GM21529 (cell line): ENCODE data around the gene BCL11A.
A peak's percentile ranks its signal among the peaks of the same experiment; 100 is the strongest.
"Not testable (repeated sequence)": the region's sequence is repeated elsewhere in the genome, so short reads cannot be mapped to it uniquely, and the experiment has no call there.

Experiments used
- ATAC-seq: cut with Tn5 transposase; IDR thresholded peaks from one replicate; pipeline ENCODE4 v1.9.1; 2021; ENCODE audit not compliant: unreplicated experiment

The BCL11A gene

DNA sequence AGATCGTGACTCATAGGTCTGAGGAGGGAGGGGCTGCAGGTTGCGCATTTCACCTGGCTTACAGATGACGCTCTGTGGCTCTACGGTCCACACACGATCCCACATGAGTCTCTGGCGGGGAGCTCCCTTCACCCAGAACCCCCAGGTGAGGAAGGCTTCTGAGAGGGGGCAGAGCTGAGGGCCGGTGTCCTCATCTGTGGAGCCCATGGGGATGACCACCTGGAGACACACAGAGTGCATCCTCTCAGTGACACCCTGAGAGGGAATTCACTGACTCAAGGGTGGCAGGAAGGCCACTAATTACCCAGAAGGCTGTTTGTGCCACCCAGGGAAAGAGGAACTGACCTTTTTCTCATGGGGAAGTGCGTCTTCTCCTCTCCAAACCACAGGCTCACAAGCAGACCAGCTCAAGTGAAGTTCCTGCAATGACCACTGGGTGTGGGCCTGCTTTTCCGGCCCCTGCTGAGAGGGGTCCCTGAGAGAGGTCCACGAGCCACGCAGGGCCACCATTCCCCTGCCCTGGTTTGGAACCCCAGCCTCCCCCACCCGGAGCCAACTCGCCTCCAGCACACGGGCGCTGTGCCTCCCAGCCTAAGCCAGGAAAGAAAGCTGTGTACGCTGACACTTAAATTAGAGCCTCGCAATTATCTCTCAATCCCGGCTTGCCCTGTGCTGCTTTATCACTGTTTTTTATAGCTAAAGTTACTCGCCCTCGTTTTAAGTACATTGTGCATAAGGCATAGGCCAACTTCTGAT lies 114.1 kb downstream of the BCL11A start:
- peak; percentile 98 for ATAC-seq

DNA sequence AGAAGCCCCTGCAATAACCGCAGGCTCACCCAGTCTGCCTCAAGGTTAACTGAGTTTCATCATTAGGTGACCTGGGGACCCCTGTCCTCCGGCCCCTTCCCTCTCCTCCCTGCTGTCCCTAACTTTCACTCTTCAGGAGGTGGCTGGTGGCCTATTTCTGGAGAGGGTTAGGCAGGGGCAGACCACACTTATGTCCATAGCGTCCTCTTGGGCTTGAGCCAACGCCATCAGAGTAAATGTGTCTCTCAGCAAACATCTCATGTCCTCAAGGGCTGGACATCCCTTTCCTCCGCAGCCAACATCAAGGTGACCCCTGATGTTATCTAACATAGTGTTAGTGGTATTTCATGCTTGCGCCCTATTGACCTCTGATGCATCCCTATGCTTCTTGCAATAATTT lies 114.8 kb downstream of the BCL11A start:
- no peak for ATAC-seq

- no peak for ATAC-seq
Observed at GRCh38 chr2:60438131-60438530, 115.3 kb downstream of the BCL11A start.

DNA sequence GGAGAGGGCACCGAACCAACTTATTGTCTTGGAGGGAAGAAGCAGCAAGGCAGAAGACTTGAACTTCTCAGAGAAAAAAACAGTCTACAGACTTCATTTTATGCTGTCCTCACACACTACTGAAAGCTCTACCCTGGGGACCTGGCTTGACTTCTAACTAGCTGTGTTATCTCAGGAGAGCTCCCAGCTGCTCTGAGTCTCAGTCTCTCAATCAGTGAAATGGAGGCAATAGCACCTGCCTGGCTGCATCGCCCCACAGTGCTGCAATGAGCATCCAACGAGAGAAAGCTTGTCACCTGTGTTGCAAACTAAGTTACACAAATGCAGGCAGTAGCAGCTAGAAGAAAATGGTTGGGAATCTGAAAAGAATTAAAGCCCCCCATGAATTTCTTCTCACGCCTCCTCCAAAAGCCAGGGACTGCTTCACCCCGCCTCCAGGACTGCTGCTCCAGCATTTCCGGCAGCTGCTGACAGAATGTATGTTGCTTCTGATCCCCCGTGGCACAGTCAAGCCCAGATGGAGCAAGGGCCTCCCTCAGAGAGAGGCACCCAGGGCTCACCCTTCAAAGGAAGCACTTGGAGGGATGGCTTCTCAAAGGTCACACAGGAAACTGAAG lies 116.3 kb downstream of the BCL11A start:
- no peak for ATAC-seq

DNA sequence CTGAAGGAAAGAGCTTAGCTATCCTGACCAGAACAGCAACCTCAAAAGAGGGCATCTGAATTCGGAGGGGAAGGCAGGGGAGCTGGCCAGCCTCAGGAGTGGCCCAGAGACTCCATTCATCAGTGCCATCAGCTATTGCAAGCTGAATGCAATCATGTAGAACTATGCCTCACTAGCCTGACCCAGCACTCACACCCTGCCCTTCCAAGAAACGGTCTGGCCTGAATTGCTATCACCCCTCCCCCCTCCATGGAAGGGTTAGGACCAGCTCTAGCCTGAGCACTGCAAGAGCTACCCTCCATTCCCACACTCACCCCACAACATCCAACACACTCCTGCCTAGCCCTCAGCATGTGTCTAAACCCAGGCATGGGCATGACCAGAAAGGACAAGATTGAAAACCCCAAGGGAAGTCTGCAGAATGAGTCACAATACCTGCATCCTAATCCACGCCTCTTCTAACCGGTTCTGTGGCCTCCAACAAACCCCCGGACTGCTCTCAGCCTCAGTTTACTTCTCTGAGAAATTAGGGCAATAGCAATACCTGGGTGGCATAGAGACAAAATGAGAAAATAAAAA lies 120.3 kb downstream of the BCL11A start:
- no peak for ATAC-seq

- no peak for ATAC-seq
Observed at GRCh38 chr2:60432035-60432601, 121.3 kb downstream of the BCL11A start.

DNA sequence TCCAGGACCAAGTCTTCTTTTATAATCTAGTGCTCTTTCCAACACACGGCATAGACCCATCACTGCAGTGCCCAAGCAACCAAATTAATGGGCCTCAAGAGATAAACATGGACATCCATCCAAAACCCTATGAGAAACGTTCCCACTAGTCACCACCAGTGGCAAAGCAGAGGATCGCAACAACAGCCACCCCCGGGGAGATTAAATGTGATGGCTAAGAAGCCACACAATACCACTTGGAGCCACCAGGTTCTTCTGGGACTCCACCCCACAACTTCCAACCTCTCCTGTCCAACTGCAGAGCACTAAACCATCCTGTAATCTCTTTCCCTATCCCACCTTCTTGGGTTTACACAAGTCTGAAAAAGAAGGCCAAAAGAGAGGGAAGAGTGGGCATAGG lies 123.8 kb downstream of the BCL11A start:
- ATAC-seq: no peak

- ATAC-seq: no peak
Observed at GRCh38 chr2:60426880-60427279, 126.6 kb downstream of the BCL11A start.

DNA sequence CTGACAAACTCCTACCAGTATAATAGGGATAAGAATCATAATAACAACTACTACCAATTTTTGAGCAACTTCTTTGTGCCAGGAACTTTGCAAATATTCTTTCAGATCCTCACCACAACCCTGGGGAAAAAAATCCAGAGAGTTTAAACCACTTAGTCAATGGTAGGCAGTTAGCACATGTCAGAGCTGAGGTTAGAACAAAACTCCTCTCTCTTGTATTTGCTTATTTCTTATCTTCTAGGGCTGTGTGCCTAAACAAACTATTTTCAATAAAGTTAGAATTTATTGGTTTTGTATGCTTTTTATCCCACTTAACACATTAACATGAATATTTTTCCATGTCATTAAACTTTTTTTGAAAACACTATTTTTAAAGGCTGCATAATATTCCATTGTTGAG lies 127.1 kb downstream of the BCL11A start:
- ATAC-seq: no peak

- ATAC-seq: no peak
Observed at GRCh38 chr2:60424233-60424632, 129.2 kb downstream of the BCL11A start.

GRCh38 chr2:60423505-60423904 lies 129.9 kb downstream of the BCL11A start:
- ATAC-seq: no peak

DNA sequence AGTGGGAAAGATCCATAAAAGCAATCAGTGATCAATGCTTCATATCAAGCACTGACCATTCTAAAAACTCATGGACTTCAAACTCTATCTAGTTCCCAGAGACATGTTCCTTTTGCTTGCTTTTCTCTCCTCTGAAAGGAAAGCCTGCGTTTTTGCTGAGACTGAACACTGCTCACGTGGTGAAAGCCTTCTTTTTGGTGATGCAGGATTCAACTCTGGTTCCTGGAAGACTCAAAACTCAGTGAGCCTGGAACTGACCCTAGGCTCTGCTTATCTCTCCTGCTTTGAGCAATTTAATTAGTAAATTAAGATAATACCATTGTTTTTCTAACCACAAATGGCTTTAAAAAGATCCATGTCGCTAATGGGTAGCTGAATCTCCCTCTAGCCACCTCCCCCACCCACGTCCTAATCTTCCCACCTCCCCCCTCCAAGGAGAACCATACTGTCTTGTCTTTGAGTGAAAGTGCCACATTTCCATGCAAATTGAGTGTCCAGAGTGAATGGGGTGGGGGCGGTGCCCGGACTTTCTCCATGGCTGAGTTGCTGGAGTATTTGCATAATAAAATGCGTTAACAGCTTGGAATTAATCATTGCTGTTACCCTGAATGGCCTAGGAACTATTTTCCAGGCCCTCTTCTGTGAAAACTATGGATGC lies 130.5 kb downstream of the BCL11A start:
- ATAC-seq: no peak

GRCh38 chr2:60417210-60417609 lies 136.2 kb downstream of the BCL11A start:
- not testable (repeated sequence) for ATAC-seq

DNA sequence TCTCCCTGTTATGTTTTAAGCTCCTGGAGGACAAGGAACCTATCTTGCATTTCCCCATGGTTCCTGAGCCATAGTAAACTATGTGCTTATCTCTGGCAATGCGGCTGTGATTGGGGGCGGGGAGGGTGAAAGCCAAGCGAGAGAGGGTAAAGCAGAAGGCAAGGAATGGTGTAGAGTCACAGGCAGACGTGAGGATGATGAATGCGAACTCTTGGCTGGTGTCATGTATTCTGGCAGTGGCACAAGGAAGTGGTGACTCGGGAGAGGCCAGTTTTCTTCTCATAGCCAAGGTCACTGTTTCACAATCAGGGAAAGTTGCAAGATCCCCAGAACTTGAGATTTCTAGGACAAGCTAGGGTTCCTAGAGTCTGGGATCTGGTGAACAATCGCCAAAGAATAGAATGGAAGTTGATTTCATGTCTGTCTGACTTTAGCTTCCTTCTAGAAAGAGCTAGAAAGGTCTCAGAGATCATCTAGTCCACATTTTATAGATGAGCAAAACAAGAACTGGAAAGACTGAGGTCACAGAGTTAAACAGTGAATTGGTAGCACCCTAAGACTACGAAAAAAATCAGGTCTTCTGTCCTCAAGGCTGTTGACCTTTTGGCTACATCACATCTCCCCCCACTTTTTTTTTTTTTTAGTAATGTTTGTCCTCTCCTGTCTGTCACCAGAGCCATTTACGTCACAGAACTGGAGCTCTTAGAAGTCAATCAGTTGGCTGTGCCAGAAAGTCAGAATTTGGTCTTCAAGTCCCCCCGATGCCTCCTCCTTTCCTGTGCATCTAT lies 137.0 kb downstream of the BCL11A start:
- no peak for ATAC-seq

- ATAC-seq: no peak
Observed at GRCh38 chr2:60415814-60416213, 137.6 kb downstream of the BCL11A start.

- ATAC-seq: no peak
Observed at GRCh38 chr2:60414495-60415138, 138.8 kb downstream of the BCL11A start.

DNA sequence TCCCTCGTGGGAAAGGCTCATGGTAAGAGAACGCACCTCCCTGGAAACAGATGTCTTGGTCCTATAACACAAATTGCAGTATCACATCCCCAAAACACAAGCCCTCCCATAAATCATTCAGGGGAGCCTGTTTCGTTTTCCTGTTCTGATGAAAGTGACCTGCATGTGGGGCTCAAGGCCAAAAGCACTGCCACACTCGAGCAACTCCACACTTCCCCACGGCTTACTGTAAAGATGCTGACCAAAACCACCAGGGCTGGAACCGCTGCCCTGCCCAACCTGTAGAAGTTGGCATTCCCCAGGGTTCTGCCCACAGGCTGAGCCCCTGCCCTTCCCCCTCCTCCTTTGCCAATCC lies 139.7 kb downstream of the BCL11A start:
- peak; percentile 91 for ATAC-seq

- ATAC-seq: peak; percentile 19
Observed at GRCh38 chr2:60413069-60413813, 140.2 kb downstream of the BCL11A start.

DNA sequence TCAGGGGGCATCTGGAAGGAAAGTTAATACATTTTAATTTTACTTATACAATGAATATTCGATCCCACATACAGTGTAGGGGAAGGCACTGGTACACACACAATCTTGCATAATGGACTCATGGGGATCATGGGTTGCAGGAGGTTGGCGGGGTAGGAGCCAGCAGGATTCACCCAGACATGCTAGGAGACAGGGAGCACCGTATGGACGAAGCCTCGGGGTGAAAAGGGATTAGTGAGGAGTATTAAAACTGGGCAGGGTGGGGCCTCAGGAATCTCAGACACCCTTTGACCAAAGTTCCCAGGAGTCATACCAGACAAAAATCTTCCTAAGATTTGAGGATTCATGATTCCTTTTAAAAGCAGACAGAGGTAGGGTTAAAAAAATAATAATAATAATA lies 140.8 kb downstream of the BCL11A start:
- no peak for ATAC-seq

- ATAC-seq: no peak
Observed at GRCh38 chr2:60412027-60412426, 141.4 kb downstream of the BCL11A start.
